GM18909 (cell line): Measurements from ENCODE around the gene KCNMA1.

ENCODE experiments used
- ATAC-seq: cut with Tn5 transposase; IDR thresholded peaks from one replicate; pipeline ENCODE4 v1.9.1; 2021; ENCODE audit warnings: mild to moderate bottlenecking; ENCODE audit not compliant: unreplicated experiment, poor library complexity

The KCNMA1 gene

DNA sequence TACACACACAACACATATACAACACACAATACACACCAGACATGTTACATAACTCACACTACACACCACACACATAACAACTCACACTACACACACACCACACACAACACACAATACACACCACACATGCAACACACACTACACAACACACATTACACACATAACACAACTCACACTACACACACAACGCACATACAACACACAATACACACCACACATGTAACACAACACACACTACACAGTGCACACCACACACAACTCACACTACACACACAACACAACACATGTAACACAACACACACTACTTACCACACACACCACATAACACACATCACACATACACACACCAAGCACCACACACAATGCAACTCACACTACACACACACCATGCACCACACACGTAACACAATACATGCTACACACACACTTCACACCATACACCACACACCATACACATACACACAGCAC lies 166.5 kb downstream of the KCNMA1 start:
- no peak for ATAC-seq

DNA sequence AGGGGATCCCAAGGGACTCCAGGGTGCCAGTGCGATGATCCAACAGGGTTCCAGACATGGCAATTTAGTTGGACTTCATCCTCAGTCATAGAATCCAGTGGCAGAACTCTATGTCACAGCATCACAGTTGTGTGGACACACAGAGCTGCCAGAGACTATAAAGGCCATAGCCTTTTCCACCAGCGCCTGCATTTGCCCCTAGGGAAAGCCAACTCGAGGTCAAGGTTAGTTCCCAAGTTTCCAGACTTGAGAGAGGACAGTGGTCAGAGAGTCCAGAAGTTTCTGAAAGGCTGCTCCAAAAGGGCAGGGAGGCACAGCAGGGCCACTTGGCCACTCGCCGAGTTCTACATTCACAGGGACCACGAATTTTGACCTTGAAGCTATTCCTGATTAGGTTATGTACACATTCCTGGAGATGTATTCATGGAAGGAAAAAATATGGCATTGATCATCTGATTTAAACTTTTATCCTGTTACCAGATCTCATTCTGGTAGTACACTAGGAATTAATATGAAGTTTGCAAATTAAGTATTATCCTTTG lies 170.1 kb downstream of the KCNMA1 start:
- no peak for ATAC-seq

DNA sequence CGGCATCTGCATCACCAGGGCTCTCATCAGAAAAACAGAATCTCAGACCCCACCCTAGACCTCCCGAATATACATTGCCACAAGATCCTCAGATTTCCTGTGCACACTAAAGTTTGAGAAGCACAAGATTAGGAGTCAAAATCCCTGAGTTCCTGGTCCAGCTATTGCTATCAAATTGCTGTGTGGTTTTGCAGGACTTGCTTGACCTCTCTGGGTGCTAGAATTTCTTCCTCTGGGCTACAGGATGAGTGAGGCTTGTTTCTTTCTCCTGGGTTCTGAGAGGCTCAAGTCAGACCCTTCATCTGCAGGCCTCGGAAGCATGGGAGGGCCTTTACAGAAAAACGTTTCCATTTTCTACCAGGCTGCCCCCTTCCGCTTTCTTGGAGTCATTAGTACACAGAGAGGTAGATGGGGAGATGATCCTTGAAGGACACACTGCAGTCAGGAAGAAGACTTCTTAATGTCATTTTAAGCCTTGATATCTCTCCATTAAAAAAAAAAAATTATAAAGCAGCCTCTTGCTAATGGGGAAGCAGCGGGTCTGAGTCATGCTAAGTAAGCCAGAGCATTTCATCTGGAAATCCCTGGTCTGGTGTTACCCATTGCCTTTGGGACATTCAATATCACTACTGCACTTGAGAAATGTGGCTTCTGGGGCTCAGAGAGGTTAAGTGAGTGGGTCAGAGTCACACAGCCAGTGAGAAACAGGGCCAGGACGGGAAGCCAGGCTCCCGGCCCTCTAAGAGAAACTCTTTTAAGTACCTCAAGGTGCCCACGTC lies 173.5 kb downstream of the KCNMA1 start:
- ATAC-seq: no peak

DNA sequence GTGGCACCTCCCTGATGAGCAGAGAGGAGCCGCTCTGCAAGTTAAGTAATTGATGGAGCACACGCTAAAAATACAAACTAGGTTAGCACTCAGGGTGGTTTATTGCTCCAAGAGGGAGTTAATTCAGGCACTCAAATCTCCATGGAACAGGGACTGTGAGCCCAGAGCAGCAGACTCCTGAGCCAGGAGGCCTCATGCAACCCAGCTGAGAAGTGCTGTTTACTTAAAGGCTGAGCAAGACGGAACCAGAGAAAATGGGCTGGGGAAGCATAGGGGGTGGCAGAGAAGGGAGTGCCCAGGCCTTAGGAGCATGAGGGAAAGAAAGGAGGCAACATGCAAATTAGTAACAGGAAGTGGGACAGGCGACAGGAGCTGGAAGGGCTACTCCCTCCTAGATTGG lies 174.1 kb downstream of the KCNMA1 start:
- no peak for ATAC-seq

DNA sequence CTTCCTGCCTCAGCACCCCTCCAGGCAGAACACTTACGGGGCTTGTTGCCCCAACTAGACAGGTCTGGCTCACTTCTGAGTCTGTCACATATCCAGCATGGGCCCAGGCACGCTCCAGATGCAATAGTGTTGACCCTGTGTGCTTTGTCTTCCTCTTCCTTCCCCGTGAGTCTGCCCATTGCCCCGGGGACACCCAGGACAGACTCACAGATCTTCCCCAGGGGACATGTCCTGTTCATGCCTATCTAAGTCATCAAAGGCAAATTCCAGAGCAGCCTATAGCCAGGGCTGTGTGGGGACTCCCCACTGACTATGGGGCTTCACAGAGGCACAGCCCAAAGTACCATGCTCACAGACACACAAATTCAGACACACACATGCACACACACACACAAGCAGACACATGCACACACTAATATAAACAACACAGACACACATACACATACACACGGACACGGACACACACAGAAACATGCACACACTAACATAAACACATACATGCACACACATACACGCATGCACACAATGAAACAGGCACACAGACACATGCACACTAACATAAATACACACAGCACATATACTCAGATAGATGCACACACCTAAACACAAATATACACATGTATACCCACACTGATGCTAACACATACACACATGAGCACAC lies 175.8 kb downstream of the KCNMA1 start:
- no peak for ATAC-seq

DNA sequence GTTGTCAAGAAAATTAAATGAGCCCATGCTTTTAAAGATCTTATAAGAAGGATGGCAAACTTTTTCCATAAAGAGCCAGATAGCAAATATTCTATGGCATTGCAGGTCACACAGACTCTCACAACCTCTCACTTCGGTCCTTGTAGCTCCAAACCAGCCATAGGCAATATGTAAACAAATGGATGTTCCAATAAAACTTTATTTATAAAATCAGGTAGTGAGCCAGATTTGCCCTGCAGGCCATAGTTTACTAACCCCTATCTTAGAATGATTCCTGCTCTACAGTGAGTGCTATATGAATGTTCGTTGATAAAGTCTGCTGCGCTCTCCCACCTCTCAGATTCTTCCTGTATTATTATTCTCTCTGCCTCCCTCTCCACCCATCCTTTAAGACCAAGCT lies 177.7 kb downstream of the KCNMA1 start:
- no peak for ATAC-seq

DNA sequence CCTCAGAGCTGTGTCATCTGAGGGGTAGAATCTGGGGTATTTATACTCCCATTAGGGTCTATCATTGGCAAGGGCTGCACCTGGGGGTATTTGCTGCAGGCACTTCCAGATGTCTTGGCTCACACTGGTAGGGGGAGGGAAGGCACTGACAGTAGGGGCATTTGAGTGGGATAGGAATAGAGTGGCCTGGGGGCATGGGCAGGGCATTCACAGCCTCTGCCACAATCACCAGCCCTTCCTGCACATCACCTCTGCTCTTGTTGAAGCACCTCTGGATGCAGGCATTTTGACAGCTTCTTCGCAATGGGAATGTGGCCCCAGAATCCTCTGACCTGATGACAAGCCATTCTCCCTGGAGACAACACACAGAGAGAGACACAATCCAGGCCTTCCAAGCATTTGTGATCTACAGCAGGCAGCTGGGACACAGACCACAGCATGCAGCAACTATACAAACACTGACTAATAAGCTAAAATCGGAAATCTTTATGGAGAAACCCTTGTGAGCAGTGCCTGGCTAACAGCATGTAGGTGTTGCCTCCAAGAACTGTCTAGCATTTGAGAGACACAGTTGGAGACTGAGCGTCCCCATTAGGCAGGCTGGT lies 178.5 kb downstream of the KCNMA1 start:
- no peak for ATAC-seq

DNA sequence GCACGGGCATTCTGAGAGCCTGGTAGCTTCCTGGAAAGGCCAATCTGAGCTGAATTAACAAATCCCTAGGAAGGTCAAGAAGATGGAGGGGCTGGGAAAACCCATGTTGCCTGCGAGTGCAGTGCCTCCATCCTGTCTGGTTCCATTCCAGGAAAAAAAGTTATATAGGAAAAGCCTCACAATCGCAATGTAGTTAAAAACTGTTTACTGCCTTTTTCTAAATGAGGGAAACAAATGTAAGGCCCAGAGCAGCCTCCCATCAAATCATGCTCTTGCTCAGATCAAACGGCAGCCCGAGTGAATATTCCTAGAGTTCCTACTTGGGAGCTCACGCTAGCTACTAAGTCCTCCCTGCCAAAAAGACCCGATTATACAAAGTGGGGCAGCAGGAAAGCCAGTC lies 179.9 kb downstream of the KCNMA1 start:
- ATAC-seq: no peak

DNA sequence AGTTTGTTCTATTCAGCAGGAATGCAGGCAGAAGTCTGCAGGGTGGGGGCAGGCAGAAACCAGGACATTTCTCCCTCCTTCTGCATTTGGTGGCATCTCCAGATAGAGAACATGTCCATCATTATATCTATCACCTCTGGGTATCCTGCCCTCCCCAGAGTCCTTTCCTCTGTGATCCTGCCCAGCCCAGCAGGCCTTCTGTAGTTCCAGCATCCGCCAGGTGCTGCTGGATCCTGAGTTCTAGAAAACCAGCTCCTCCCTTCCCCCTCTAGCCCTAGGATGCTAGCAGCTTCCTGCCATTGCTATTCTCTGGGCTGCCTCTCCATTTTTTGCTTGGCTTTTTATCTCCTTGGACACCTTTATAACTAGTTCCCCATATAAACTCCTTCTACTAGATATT lies 180.3 kb downstream of the KCNMA1 start:
- ATAC-seq: no peak

DNA sequence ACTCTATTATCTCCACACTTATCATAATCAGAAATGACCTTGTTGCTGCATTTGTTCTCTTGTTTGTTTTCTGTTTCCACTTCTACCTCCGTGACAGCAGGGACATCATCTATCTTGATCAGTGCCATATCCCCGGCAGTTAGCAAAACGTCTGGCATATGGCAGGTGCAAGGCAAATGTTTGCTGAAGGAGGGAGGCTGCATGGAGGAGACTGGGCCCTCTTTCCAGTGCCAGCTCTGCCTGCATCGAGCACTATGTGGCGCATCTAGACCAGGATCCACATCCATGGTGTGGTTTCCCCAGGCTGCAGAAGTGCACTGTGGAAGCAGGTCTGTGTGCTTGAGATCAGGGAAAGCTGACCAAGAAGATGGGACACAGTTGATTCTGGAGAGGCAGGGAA lies 181.2 kb downstream of the KCNMA1 start:
- ATAC-seq: no peak

DNA sequence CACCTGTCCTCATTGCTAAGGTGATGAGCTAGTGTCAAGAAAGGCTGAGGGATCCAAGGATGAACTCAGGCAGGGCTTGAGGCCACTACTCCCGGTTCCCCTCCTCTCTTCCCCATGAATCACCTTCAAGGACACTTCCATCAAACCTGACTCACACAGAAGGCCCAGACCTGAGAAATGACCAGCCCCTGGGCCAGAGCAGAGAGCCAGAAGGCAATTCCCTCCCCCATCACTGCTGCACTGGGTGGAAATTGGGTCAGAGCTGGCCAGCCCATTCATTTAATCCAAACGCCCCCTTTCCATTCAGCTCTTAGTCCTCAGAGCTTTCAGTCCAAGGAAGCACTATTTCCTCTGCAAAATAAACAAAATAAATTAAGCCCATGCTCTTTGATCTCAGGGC lies 182.0 kb downstream of the KCNMA1 start:
- ATAC-seq: no peak

DNA sequence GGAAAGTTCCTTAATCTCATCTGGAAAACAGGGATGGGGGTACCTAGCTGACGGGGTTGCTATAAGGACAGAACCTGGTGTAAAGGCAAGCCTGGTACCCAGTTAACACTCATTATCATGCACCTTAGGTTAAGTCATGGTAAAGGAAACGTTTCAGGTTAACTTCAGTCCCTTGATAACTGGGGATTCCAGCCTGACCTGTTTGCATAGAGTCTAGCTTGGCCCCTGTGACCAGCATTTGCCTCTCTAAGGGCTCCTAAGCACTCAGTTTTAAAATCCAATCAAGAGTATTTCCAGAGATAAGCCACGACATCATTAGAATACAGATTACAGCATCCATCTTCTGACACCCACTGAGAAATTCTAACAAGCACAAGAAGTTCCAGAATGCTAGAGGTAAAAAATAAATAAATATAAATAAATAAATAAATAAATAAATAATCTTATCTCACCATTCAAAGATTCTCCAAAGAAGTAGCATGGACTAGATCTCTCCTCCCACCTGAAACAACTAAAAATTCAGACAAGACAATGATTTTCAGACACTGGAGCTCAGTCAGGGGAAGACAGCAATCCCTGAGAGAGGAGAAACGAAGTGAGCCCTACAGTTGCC lies 184.6 kb downstream of the KCNMA1 start:
- no peak for ATAC-seq

DNA sequence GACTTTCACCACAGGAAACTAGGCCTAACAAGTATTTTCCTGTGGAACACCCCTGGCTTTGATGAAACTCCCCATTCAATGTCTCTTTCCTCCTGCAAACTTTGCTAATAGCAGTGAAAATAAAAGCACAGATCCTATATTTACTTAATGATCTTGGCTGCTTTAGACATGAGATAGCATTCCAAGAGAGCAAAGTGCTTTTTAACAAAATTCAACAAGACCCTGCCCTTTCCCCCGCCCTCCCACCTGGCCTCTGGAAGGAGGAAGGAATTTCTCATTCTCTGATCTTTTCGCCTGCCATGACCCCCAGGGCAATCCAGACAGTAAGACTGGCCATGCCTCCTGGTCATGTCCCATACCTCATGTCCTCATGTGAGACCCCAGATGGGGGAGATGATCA lies 185.7 kb downstream of the KCNMA1 start:
- ATAC-seq: no peak

DNA sequence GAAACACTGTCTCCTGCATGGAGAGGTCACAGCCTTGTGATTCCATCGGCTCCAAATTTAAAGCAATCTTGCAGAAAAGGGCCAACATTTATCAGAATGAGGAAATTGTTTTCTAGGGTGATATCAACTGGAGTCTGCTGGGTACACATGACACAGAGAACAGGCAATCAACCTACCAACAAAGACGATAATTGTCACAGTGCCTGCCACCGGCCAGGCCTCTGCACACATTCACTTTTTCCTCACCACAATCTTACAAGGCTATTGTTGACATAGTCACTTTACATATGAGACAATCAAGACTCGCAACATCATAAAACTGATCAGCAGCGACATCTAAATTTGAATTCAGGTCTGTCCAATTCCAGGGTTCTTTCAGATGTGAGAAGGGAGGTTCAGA lies 189.4 kb downstream of the KCNMA1 start:
- ATAC-seq: no peak

DNA sequence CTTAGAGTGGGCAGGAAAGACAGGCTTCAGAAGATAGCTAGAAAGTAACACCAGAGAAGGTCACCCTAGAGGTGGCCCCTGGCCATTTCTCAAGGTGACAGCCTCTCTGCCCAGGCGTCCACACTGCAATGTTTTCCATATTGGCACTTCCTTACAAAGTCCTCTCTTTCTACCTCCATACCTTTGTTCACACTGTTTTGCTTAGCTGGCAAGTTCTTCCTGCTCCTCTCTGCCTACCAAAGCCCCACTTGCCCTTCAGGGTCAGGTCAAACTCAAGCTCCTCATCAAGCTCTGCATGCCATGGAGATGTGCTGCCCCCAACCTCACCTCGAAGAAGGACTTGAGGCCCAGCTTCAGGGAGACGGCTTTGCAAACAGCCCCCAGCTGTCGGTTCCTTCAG lies 190.9 kb downstream of the KCNMA1 start:
- ATAC-seq: no peak

DNA sequence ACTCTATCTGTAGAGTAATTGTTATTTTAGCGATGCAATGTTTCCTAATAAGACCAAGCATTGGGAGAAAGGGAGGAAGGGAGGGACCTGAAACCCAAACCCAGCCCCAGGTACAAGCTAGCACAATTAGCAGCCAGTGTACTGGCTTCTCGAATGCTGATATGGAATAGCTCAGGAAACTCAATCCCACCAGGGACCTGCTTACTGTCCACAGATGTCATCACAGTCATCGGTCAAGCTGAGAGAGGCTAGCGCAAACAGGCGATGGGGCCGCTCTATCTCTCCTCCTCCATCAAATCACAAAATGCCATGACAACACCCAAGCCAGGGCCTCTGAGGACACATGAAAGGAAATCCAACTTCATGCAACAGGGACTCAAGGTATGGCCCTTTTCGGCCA lies 192.1 kb downstream of the KCNMA1 start:
- no peak for ATAC-seq

DNA sequence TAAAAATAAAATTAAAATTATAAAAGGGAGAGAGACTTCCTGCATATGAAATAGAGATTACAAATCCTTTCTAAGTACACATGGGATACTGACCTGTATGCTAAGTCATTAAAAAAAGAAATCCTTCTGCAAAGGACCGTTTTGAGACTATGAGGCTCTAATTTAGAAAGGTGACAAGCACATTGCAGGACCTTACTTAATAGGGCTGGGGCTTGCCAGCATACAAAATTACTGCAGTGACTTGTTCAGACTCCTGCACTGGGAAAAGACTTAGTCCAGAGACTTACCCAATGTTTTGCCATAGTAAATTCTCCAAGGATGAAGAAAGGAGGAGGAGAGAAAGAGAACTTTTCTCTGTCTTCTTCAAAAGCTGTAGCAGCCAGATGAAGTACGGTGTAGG lies 193.6 kb downstream of the KCNMA1 start:
- no peak for ATAC-seq

DNA sequence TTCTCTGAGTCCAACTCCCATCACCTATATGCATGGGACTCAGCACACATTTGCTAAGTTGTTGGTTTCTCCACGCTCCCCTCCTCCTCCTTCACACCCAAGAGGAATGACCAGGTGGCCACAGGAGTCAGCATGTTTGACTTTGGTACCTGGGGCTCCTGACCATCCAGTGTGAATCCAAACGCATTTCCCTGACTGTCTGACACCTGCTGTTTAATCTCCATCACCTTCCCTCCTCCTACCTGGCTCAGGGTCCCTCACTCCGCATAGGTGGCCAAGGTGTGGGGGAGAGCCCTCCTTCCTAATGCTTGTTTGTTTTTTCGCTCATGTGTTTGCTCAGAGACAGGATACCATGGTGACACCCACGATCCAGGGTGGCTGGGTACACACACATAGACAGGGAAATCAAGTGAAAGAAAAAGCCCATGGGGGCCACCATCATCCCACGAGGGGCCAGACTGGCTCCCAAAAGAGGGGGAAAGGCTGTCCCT lies 194.9 kb downstream of the KCNMA1 start:
- no peak for ATAC-seq

DNA sequence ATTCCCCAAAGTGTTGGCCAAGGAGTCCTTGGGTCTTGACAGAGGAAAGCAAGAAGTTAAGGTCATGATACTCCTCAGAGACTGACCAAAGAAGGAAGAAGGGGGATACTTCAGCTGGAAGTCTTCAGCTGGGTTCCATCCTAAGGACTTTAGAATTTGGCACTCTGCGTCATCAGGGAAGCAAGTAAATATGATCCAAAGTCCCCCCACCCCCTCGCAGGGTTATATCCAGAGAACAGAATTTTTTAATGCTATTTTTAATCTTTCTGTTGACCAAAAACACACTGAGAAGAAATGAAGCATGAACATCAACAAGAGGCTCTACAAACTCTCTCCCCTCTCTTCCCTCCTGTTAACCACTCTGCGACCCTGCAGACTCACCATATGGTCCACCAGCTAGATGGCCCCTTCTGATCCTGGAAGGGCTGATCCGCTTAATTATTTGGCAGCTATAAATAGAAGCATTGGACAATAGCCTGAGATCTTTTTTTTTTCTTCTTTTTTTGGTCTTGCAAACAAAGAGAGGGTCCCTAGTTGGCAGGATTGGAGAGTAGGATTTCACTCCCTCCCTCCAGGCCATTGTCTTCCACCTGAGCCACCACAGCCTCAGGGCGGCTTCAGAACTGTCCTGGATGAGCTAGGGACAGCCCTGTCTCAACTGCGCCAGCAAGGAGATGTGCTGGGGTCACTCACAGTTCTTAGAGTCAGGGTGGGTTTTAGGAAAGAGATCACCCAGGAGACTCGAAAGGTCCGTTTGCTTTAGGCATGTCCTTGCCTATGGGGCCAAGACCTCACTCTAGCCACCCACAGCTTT lies 196.0 kb downstream of the KCNMA1 start:
- no peak for ATAC-seq
